ENCODE data around the gene KCNK17. TPM values are rescaled to one million over a fixed set of nuclear protein-coding genes. Genes with fewer than 3 reads are reported as not detected.
A peak's percentile ranks its signal among the peaks of the same experiment; 100 is the strongest.

The KCNK17 gene
- total and polyA plus RNA-seq, 4 experiments from 2014 or later = not detected

- intact Hi-C loops (cut with micrococcal nuclease) = no loop called here
Observed at GRCh38 chr6:39312912-39313525, 1.2 kb downstream of the KCNK17 start.

GRCh38 chr6:39310542-39310941, 3.7 kb downstream of the KCNK17 start:
- H3K27ac Mint-ChIP-seq = no peak overlapping the region
- peaks cover 22 to 28% of the 10 kb centered on the region in 2 donors for H3K27me3 Mint-ChIP-seq
- POLR2A ChIA-PET (ENCODE audit: partially characterized antibody) = no interaction called here
- Histone ChIP-seq H3K27ac (ENCODE audit: low read depth, low read length) (no peak overlapping the region), H3K9me3 (ENCODE audit: control insufficient read depth in 1 of 2, low read length in 2 of 2) (no peaks in the 10 kb centered on the region), H3K36me3 (ENCODE audit: insufficient read depth, low read length) (no peaks in the 10 kb centered on the region), H3K4me1 (ENCODE audit: insufficient read depth, low read length) (no peaks in the 10 kb centered on the region), H3K4me3 (ENCODE audit: low read length in 2 of 2) (no peak overlapping the region), H3K27me3 (ENCODE audit: insufficient read depth, low read length) (peaks cover 14% of the 10 kb centered on the region)
- CTCF ChIA-PET (ENCODE audit: partially characterized antibody) = interaction anchor here (0.6 to 9.7 kb wide), 16 partner anchors 7 to 437 kb away, joined by 3 to 146 read pairs (median 4); partner anchors contain the start of gene KCNK5
- H3K4me1 Mint-ChIP-seq = peaks cover 0 to 13% (median 2%) of the 10 kb centered on the region in 4 donors
- intact Hi-C loops (cut with micrococcal nuclease) = loop anchor here (1.0 kb wide), 2 partner anchors 144 to 438 kb away; no protein-coding TSS in a partner anchor
- H3K9me3 Mint-ChIP-seq = no peaks in the 10 kb centered on the region
- H3K4me3 Mint-ChIP-seq = no peak overlapping the region
- DNase-seq = no peak
- H3K36me3 Mint-ChIP-seq = no peaks in the 10 kb centered on the region

More at GRCh38 chr6:39312912-39313525, 1.2 kb downstream of the KCNK17 start:
- H3K4me1 Mint-ChIP-seq = peaks cover 0 to 13% (median 2%) of the 10 kb centered on the region in 4 donors
- peaks cover 26 to 39% of the 10 kb centered on the region in 2 donors for H3K27me3 Mint-ChIP-seq
- H3K36me3 ChIP-seq (ENCODE audit: insufficient read depth, low read length) = no peaks in the 10 kb centered on the region
- ChIA-PET POLR2A (ENCODE audit: partially characterized antibody) (no interaction called here), CTCF (ENCODE audit: partially characterized antibody) (interaction anchor here (1.0 kb wide), 1 partner anchor 153 kb away, joined by 3 read pairs; no protein-coding TSS in a partner anchor)
- H3K27ac ChIP-seq (ENCODE audit: low read depth, low read length) = no peak overlapping the region
- H3K27me3 ChIP-seq (ENCODE audit: insufficient read depth, low read length) = peaks cover 14% of the 10 kb centered on the region
- no peaks in the 10 kb centered on the region for H3K9me3 ChIP-seq (ENCODE audit: control insufficient read depth in 1 of 2, low read length in 2 of 2)
- DNase-seq = no peak
- peak overlapping the region in 4 of 8 donors; percentile 29 to 34 (median 32) for H3K4me3 Mint-ChIP-seq
- H3K36me3 Mint-ChIP-seq = no peaks in the 10 kb centered on the region
- no peaks in the 10 kb centered on the region for H3K4me1 ChIP-seq (ENCODE audit: insufficient read depth, low read length)
- H3K4me3 ChIP-seq (ENCODE audit: low read length in 2 of 2) = no peak overlapping the region
- no peak overlapping the region for H3K27ac Mint-ChIP-seq
- H3K9me3 Mint-ChIP-seq = no peaks in the 10 kb centered on the region

GRCh38 chr6:39309942-39310531, 4.2 kb downstream of the KCNK17 start:
- Mint-ChIP-seq H3K4me3 (no peak overlapping the region), H3K4me1 (peaks cover 0 to 13% (median 2%) of the 10 kb centered on the region in 4 donors), H3K27me3 (peaks cover 20 to 24% of the 10 kb centered on the region in 2 donors), H3K36me3 (no peaks in the 10 kb centered on the region), H3K9me3 (no peaks in the 10 kb centered on the region), H3K27ac (no peak overlapping the region)
- DNase-seq = peak; percentile 22 to 53 (median 35)
- H3K27me3 ChIP-seq (ENCODE audit: insufficient read depth, low read length) = peaks cover 14% of the 10 kb centered on the region
- H3K4me3 ChIP-seq (ENCODE audit: low read length in 2 of 2) = no peak overlapping the region
- no peaks in the 10 kb centered on the region for H3K9me3 ChIP-seq (ENCODE audit: control insufficient read depth in 1 of 2, low read length in 2 of 2)
- no peak overlapping the region for H3K27ac ChIP-seq (ENCODE audit: low read depth, low read length)
- CTCF ChIA-PET (ENCODE audit: partially characterized antibody) = interaction anchor here (0.6 to 9.7 kb wide), 17 partner anchors 9 to 437 kb away, joined by 3 to 146 read pairs (median 4); partner anchors contain the start of gene KCNK5
- POLR2A ChIA-PET (ENCODE audit: partially characterized antibody) = no interaction called here
- H3K4me1 ChIP-seq (ENCODE audit: insufficient read depth, low read length) = no peaks in the 10 kb centered on the region
- H3K36me3 ChIP-seq (ENCODE audit: insufficient read depth, low read length) = no peaks in the 10 kb centered on the region
- intact Hi-C loops (cut with micrococcal nuclease) = loop anchor here (1.0 kb wide), 2 partner anchors 144 to 438 kb away; no protein-coding TSS in a partner anchor

- Histone ChIP-seq H3K36me3 (ENCODE audit: insufficient read depth, low read length) (no peaks in the 10 kb centered on the region), H3K27ac (ENCODE audit: low read depth, low read length) (no peak overlapping the region), H3K9me3 (ENCODE audit: control insufficient read depth in 1 of 2, low read length in 2 of 2) (no peaks in the 10 kb centered on the region), H3K27me3 (ENCODE audit: insufficient read depth, low read length) (peaks cover 5% of the 10 kb centered on the region), H3K4me1 (ENCODE audit: insufficient read depth, low read length) (no peaks in the 10 kb centered on the region), H3K4me3 (ENCODE audit: low read length in 2 of 2) (no peak overlapping the region)
- Mint-ChIP-seq H3K9me3 (peaks cover 0 to 2% (median 0%) of the 10 kb centered on the region in 8 donors), H3K36me3 (no peaks in the 10 kb centered on the region), H3K4me3 (no peak overlapping the region), H3K27me3 (peaks cover 14 to 20% of the 10 kb centered on the region in 2 donors), H3K27ac (peak overlapping the region in 1 of 7 donors; percentile 70), H3K4me1 (peaks cover 5 to 21% (median 7%) of the 10 kb centered on the region in 4 donors)
- CTCF ChIA-PET (ENCODE audit: partially characterized antibody) = interaction anchor here (0.7 to 10.7 kb wide), 5 partner anchors 15 to 439 kb away, joined by 3 to 248 read pairs (median 4); no protein-coding TSS in a partner anchor
- intact Hi-C loops (cut with micrococcal nuclease) = no loop called here
- POLR2A ChIA-PET (ENCODE audit: partially characterized antibody) = no interaction called here
- DNase-seq = no peak
Observed at GRCh38 chr6:39307462-39307861, 6.8 kb downstream of the KCNK17 start.

DNA sequence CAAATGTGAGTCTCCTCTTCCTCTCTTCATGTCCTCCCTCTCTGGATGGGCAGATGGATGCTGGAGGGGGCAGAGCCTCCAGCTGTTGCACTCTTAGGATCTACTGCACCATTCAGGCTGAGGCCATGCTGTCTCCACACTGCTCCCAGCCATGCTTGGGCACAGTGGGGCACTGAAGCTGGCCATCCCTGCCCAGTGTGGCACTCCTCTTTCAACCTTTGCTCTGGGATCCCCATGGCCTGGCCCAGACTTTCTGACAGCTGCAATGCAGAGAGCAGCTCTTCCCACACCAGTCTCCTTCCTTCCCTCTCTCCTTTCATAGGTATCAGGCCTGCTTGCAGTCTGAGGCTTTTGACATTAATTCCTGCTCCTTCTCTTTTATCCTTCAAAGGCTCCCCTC, 9.3 kb downstream of the KCNK17 start:
- ChIA-PET CTCF (ENCODE audit: partially characterized antibody) (interaction anchor here (0.8 to 10.7 kb wide), 9 partner anchors 10 to 432 kb away, joined by 3 to 248 read pairs (median 6); partner anchors contain the start of gene KCNK17), POLR2A (ENCODE audit: partially characterized antibody) (no interaction called here)
- Histone ChIP-seq H3K36me3 (ENCODE audit: insufficient read depth, low read length) (no peaks in the 10 kb centered on the region), H3K4me1 (ENCODE audit: insufficient read depth, low read length) (no peaks in the 10 kb centered on the region), H3K27ac (ENCODE audit: low read depth, low read length) (no peak overlapping the region), H3K9me3 (ENCODE audit: control insufficient read depth in 1 of 2, low read length in 2 of 2) (no peaks in the 10 kb centered on the region), H3K4me3 (ENCODE audit: low read length in 2 of 2) (no peak overlapping the region), H3K27me3 (ENCODE audit: insufficient read depth, low read length) (no peaks in the 10 kb centered on the region)
- no peak for DNase-seq
- Mint-ChIP-seq H3K4me1 (peaks cover 3 to 14% (median 8%) of the 10 kb centered on the region in 4 donors), H3K9me3 (peaks cover 0 to 2% (median 0%) of the 10 kb centered on the region in 8 donors), H3K4me3 (no peak overlapping the region), H3K27ac (peak overlapping the region in 1 of 7 donors; percentile 86), H3K36me3 (no peaks in the 10 kb centered on the region), H3K27me3 (peaks cover 2 to 3% of the 10 kb centered on the region in 2 donors)
- intact Hi-C loops (cut with micrococcal nuclease) = no loop called here

GRCh38 chr6:39303425-39304153, 10.6 kb downstream of the KCNK17 start:
- Histone ChIP-seq H3K4me1 (ENCODE audit: insufficient read depth, low read length) (no peaks in the 10 kb centered on the region), H3K27ac (ENCODE audit: low read depth, low read length) (no peak overlapping the region), H3K27me3 (ENCODE audit: insufficient read depth, low read length) (no peaks in the 10 kb centered on the region), H3K9me3 (ENCODE audit: control insufficient read depth in 1 of 2, low read length in 2 of 2) (no peaks in the 10 kb centered on the region), H3K36me3 (ENCODE audit: insufficient read depth, low read length) (no peaks in the 10 kb centered on the region), H3K4me3 (ENCODE audit: low read length in 2 of 2) (no peak overlapping the region)
- Mint-ChIP-seq H3K36me3 (no peaks in the 10 kb centered on the region), H3K4me1 (peaks cover 3 to 12% (median 8%) of the 10 kb centered on the region in 4 donors), H3K27ac (no peak overlapping the region), H3K9me3 (peaks cover 0 to 2% (median 0%) of the 10 kb centered on the region in 8 donors), H3K4me3 (no peak overlapping the region), H3K27me3 (peaks cover 0 to 1% of the 10 kb centered on the region in 2 donors)
- ChIA-PET CTCF (ENCODE audit: partially characterized antibody) (interaction anchor here (0.7 to 10.7 kb wide), 27 partner anchors 7 to 435 kb away, joined by 3 to 248 read pairs (median 4); partner anchors contain the start of gene KCNK5), POLR2A (ENCODE audit: partially characterized antibody) (no interaction called here)
- DNase-seq = no peak
- intact Hi-C loops (cut with micrococcal nuclease) = loop anchor here (1.0 kb wide), 6 partner anchors 74 to 431 kb away; partner anchors contain the start of gene KCNK5

Data from CD4-positive, alpha-beta memory T cell (primary cell).